ENCODE measurements around the gene HLA-B.
"Not testable (repeated sequence)": the region's sequence is repeated elsewhere in the genome, so short reads cannot be mapped to it uniquely, and the experiment has no call there.

HLA-B gene

GRCh38 chr6:31381666-31382065 is 24.7 kb upstream of the HLA-B start:
- no peak for DNase-seq

- DNase-seq = no peak
Measured at GRCh38 chr6:31379850-31380249, 22.9 kb upstream of the HLA-B start.

GRCh38 chr6:31378721-31379103 is 21.7 kb upstream of the HLA-B start:
- DNase-seq = no peak

GRCh38 chr6:31378062-31378720 is 21.2 kb upstream of the HLA-B start:
- no peak for DNase-seq

GRCh38 chr6:31377029-31377428 is 20.1 kb upstream of the HLA-B start:
- no peak for DNase-seq

GRCh38 chr6:31375699-31376098 is 18.7 kb upstream of the HLA-B start:
- DNase-seq = no peak

- not testable (repeated sequence) for DNase-seq
Measured at GRCh38 chr6:31374118-31374517, 17.1 kb upstream of the HLA-B start.

GRCh38 chr6:31368461-31368860 is 11.5 kb upstream of the HLA-B start:
- DNase-seq = no peak

GRCh38 chr6:31366693-31367470 is 9.9 kb upstream of the HLA-B start:
- DNase-seq = peak; percentile 44

- no peak for DNase-seq
Measured at GRCh38 chr6:31365864-31366263, 8.9 kb upstream of the HLA-B start.

- DNase-seq = no peak
Measured at GRCh38 chr6:31363811-31364210, 6.8 kb upstream of the HLA-B start.

- DNase-seq = no peak
Measured at GRCh38 chr6:31362751-31363150, 5.8 kb upstream of the HLA-B start.

GRCh38 chr6:31359581-31359980 is 2.6 kb upstream of the HLA-B start:
- no peak for DNase-seq

- no peak for DNase-seq
Measured at GRCh38 chr6:31358302-31358701, 1.3 kb upstream of the HLA-B start.

- DNase-seq = no peak
Measured at GRCh38 chr6:31357886-31358285, 907 bp upstream of the HLA-B start.

GRCh38 chr6:31356216-31356945 is 598 bp downstream of the HLA-B start:
- no peak for DNase-seq

GRCh38 chr6:31355583-31355948 is 1.4 kb downstream of the HLA-B start:
- no peak for DNase-seq

- DNase-seq = no peak
Measured at GRCh38 chr6:31354864-31355582, 2.0 kb downstream of the HLA-B start.

- no peak for DNase-seq
Measured at GRCh38 chr6:31354158-31354863, 2.7 kb downstream of the HLA-B start.

GRCh38 chr6:31353384-31353945 is 3.5 kb downstream of the HLA-B start:
- no peak for DNase-seq

- DNase-seq = no peak
Measured at GRCh38 chr6:31352683-31353383, 4.1 kb downstream of the HLA-B start.

GRCh38 chr6:31352310-31352682 is 4.7 kb downstream of the HLA-B start:
- no peak for DNase-seq
